CMK (cell line): ENCODE data around the gene GOLGA6L2.
"Not testable (repeated sequence)": the region's sequence is repeated elsewhere in the genome, so short reads cannot be mapped to it uniquely, and the experiment has no call there.

Source experiments
- DNase-seq: peaks from one replicate; pipeline ENCODE4 v3.0.0-alpha.2; 2010; ENCODE audit warnings: low read depth

Gene GOLGA6L2

GRCh38 chr15:23447107-23447500 is at the start of gene GOLGA6L2:
TSS of gene GOLGA6L2 (minus strand) at chr15:23447243. CDS start at chr15:23447181, 62 bp downstream.
- DNase-seq = no peak

GRCh38 chr15:23484870-23485269 is 37.8 kb upstream of the GOLGA6L2 start:
- DNase-seq = no peak

- no peak for DNase-seq
Measured at GRCh38 chr15:23483821-23484299, 36.8 kb upstream of the GOLGA6L2 start.

GRCh38 chr15:23482764-23483489 is 35.9 kb upstream of the GOLGA6L2 start:
- no peak for DNase-seq

GRCh38 chr15:23482228-23482627 is 35.2 kb upstream of the GOLGA6L2 start:
- DNase-seq = no peak

- DNase-seq = no peak
Measured at GRCh38 chr15:23477920-23478319, 30.9 kb upstream of the GOLGA6L2 start.

GRCh38 chr15:23472678-23473077 is 25.6 kb upstream of the GOLGA6L2 start:
- DNase-seq = no peak

GRCh38 chr15:23472033-23472432 is 25.0 kb upstream of the GOLGA6L2 start:
- no peak for DNase-seq

- no peak for DNase-seq
Measured at GRCh38 chr15:23467110-23467600, 20.1 kb upstream of the GOLGA6L2 start.

GRCh38 chr15:23457890-23458289 is 10.8 kb upstream of the GOLGA6L2 start:
- no peak for DNase-seq

GRCh38 chr15:23446215-23447106 is 582 bp downstream of the GOLGA6L2 start:
- DNase-seq = no peak

GRCh38 chr15:23444269-23444668 is 2.8 kb downstream of the GOLGA6L2 start:
- no peak for DNase-seq

GRCh38 chr15:23441204-23441603 is 5.8 kb downstream of the GOLGA6L2 start:
- DNase-seq = no peak

GRCh38 chr15:23440596-23440995 is 6.4 kb downstream of the GOLGA6L2 start:
- no peak for DNase-seq

GRCh38 chr15:23439513-23439912 is 7.5 kb downstream of the GOLGA6L2 start:
- no peak for DNase-seq

GRCh38 chr15:23438816-23439466 is 8.1 kb downstream of the GOLGA6L2 start:
- no peak for DNase-seq

GRCh38 chr15:23437673-23438072 is 9.4 kb downstream of the GOLGA6L2 start:
- no peak for DNase-seq

- DNase-seq = no peak
Measured at GRCh38 chr15:23437146-23437545, 9.9 kb downstream of the GOLGA6L2 start.

GRCh38 chr15:23436421-23436820 is 10.6 kb downstream of the GOLGA6L2 start:
- DNase-seq = no peak

- DNase-seq = not testable (repeated sequence)
Measured at GRCh38 chr15:23434699-23435098, 12.3 kb downstream of the GOLGA6L2 start.

GRCh38 chr15:23425327-23425726 is 21.7 kb downstream of the GOLGA6L2 start:
- DNase-seq = not testable (repeated sequence)
